AG09319 (cell line): Measurements from ENCODE around the gene ATG2B.
A peak's percentile ranks its signal among the peaks of the same experiment; 100 is the strongest.

ENCODE experiments used
- DNase-seq: peaks from one replicate; pipeline ENCODE4 v3.0.0-alpha.2; 2010; ENCODE audit warnings: low read depth; ENCODE audit errors: extremely low read depth
- CTCF ChIP-seq: IDR thresholded peaks from 2 replicates; pipeline ENCODE4 v1.5.1; 2011; ENCODE audit warnings: low read depth, mild to moderate bottlenecking, inconsistent platforms, low read length, moderate library complexity

The ATG2B gene, protein sequence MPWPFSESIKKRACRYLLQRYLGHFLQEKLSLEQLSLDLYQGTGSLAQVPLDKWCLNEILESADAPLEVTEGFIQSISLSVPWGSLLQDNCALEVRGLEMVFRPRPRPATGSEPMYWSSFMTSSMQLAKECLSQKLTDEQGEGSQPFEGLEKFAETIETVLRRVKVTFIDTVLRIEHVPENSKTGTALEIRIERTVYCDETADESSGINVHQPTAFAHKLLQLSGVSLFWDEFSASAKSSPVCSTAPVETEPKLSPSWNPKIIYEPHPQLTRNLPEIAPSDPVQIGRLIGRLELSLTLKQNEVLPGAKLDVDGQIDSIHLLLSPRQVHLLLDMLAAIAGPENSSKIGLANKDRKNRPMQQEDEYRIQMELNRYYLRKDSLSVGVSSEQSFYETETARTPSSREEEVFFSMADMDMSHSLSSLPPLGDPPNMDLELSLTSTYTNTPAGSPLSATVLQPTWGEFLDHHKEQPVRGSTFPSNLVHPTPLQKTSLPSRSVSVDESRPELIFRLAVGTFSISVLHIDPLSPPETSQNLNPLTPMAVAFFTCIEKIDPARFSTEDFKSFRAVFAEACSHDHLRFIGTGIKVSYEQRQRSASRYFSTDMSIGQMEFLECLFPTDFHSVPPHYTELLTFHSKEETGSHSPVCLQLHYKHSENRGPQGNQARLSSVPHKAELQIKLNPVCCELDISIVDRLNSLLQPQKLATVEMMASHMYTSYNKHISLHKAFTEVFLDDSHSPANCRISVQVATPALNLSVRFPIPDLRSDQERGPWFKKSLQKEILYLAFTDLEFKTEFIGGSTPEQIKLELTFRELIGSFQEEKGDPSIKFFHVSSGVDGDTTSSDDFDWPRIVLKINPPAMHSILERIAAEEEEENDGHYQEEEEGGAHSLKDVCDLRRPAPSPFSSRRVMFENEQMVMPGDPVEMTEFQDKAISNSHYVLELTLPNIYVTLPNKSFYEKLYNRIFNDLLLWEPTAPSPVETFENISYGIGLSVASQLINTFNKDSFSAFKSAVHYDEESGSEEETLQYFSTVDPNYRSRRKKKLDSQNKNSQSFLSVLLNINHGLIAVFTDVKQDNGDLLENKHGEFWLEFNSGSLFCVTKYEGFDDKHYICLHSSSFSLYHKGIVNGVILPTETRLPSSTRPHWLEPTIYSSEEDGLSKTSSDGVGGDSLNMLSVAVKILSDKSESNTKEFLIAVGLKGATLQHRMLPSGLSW (N-terminal part only)

DNA sequence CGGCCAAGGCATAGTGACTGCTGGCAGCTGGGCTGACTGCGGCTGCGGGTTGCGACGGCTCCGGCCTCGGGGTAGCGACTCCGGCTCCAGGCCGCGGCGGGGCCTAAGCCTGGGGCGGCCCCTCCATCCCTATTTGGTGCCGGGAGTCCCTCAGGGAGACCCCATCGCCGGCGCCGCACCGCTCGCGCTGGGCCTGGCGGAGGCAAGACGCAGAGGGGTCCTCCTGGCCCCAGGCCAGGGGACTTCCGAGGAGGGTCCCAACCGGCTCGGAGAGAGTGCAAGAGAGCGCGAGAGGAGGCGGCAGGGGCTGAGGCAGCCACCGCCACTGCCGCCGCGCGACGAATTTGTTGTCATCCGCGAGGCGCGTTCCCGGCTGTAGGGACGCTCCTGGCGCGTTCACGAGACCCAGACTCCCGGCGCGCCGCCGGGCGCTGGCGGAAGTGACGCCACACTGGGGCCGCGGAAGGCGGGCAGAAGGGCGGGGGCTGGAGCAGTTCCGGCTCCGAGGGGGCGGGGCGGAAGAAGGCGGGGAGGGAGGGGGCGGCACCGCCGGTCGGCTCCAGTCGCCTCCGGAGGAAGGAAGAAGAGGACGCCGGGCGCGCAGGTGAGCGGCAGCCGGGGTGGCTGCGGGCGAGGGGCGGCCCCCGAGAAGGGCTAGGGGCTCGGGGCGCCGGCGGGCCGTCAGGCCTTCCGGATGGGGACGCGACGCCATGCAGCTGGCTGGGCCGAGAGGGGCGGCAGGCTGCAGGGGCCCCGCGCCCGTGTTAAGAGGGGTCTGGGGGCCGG lies at the start of gene ATG2B, which contains the start of gene GSKIP:
TSS of gene ATG2B (minus strand) at position 377 of the 786 bp plus-strand sequence. CDS start at position 12, 365 bp downstream.
TSS of gene GSKIP (plus strand) at position 562 of the 786 bp plus-strand sequence. CDS start 18,722 bp downstream, outside the sequence.
- TF ChIP-seq CTCF, result no peak
- peak; percentile 67 for DNase-seq

- DNase-seq, result no peak
- no peak for TF ChIP-seq CTCF
These were observed 47.0 kb upstream of the ATG2B start for GRCh38 chr14:96410119-96410518.

DNA sequence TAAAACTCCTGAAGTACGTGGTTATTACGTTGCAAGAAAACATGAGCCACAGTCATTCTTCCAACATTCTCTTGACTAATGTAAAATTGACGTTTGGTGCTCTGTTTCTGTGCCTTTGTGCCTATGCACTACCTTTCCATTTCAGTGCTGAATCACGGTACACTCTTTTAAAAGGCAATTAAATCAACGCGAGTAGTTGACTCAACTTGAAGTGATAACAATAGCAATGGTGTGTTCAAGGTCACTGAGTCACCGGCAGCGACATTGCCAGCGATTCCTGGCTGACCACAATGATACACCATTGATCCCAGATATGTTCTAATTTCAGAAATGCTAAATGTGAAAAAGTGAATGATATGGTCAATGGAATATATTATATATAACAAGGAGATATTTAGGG lies 46.6 kb upstream of the ATG2B start:
- no peak for DNase-seq
- no peak for TF ChIP-seq CTCF

GRCh38 chr14:96408608-96409007 lies 45.5 kb upstream of the ATG2B start:
- TF ChIP-seq CTCF, result no peak
- no peak for DNase-seq

DNA sequence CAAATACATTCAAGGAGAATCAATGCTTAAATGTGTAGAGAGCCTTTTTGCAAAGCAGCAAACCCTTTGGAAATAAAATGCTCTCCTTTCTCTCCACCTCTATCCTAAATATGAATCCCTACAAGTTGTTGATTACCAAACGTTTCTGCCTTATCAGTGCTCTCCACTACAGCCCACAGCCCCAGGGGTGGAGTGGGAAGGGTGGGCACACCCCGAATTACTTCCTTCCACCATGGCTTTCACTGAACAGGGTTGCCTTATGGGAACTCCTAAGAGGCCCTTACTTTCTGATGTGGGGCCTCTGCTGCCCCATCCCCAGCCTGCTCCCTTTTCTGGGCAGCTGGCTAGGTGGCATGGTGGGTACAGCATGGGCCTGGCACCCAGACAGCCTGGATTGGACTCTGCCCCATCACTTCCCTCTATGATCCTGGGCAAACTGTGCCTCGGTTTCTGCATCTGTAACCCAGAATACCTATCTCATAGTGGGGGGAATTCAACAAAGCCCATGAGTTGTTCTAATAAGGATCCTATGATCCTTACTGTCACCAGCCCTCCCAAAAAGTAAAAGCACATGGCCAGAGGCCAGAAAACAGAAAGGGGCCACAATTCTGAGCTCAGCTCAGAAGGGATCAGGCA lies 44.9 kb upstream of the ATG2B start:
- no peak for DNase-seq
- no peak for TF ChIP-seq CTCF

DNA sequence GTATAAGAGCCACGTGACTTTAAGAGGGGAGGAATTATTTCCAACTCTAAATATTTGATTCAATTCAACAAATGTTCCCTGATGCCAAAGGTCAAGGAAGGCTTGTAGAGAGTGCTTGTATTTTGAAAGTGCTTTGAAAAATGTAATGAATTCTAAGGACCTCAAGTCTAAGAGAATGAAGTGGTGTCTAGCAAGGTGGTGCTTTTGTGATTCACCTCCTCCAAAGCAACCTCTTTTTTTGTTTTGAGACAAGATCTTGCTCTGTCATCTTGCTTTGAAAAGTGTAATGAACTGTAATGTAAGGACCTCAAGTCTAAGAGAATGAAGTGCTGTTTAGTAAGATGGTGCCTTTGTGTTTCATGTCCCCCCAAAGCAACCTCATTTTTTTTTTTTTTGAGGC lies 42.5 kb upstream of the ATG2B start:
- no peak for DNase-seq
- no peak for TF ChIP-seq CTCF
